HEK293 (cell line): ENCODE results near the gene SPDYC.
A peak's percentile ranks its signal among the peaks of the same experiment; 100 is the strongest.

Source experiments
- CTCF ChIA-PET: fragments of 350-600 bp; formaldehyde crosslinking; extraction: SDS; loops from one replicate; lab custom pipeline; 2021; ENCODE audit warnings: antibody characterized with exemption; lab: Yijun Ruan, JAX
- POLR2A ChIA-PET: fragments of 300-600 bp; formaldehyde crosslinking; extraction: SDS; loops from one replicate; lab custom pipeline; 2020; ENCODE audit warnings: antibody characterized with exemption, inconsistent platforms; lab: Yijun Ruan, JAX
- H3K27ac ChIP-seq: fragments of 200-500 bp; sonication (Bioruptor generic); 2 replicates; pipeline ENCODE4 v1.5.1; 2014; ENCODE audit warnings: low read depth, low read length, control low read depth, inconsistent platforms; ENCODE audit errors: extremely low read depth
- H3K36me3 ChIP-seq, 2 experiments: fragments of 200-500 bp in 1 of 2; sonication (Bioruptor generic) in 1 of 2; 1 replicate in 1 of 2; 2 replicates in 1 of 2; pipeline ENCODE4 v1.5.1; 2014 to 2017; ENCODE audit warnings: inconsistent platforms in 2 of 2, low read length in 2 of 2; ENCODE audit not compliant: control insufficient read depth in 2 of 2, insufficient read depth in 1 of 2
- H3K4me1 ChIP-seq: fragments of 200-500 bp; sonication (Bioruptor generic); 2 replicates; pipeline ENCODE4 v1.5.1; 2014; ENCODE audit warnings: mild to moderate bottlenecking, low read length, inconsistent platforms; ENCODE audit not compliant: control insufficient read depth, insufficient read depth
- H3K4me3 ChIP-seq: 2 replicates; pipeline ENCODE4 v1.5.1; 2011; ENCODE audit warnings: low read depth, mild to moderate bottlenecking, control low read depth, low read length, moderate library complexity
- H3K9me3 ChIP-seq: fragments of 200-500 bp; sonication (Bioruptor generic); 2 replicates; pipeline ENCODE4 v1.5.1; 2014; ENCODE audit warnings: low read depth, low read length, inconsistent platforms; ENCODE audit not compliant: control insufficient read depth, insufficient read depth
- FEZF1 ChIP-seq: fragments of 450-650 bp; formaldehyde crosslinking; IDR thresholded peaks from 2 replicates; pipeline ENCODE4 v1.5.1; 2016; ENCODE audit warnings: missing biosample characterization, missing genetic modification characterization
- GLIS2 ChIP-seq: fragments of 450-650 bp; formaldehyde crosslinking; IDR thresholded peaks from 2 replicates; pipeline ENCODE4 v1.5.1; 2016; ENCODE audit warnings: missing biosample characterization, missing genetic modification characterization
- HOXC10 ChIP-seq: sonication (generic); formaldehyde crosslinking; IDR thresholded peaks from 2 replicates; pipeline ENCODE4 v1.8.1; 2023; ENCODE audit warnings: mild to moderate bottlenecking, missing genetic modification reagents
- KLF1 ChIP-seq: fragments of 450-650 bp; formaldehyde crosslinking; IDR thresholded peaks from 2 replicates; pipeline ENCODE4 v1.5.1; 2016; ENCODE audit warnings: missing biosample characterization, missing genetic modification characterization
- KLF8 ChIP-seq: fragments of 450-650 bp; formaldehyde crosslinking; IDR thresholded peaks from 2 replicates; pipeline ENCODE4 v1.5.1; 2016; ENCODE audit warnings: missing biosample characterization, missing genetic modification characterization
- OSR2 ChIP-seq: fragments of 450-650 bp; formaldehyde crosslinking; IDR thresholded peaks from 2 replicates; pipeline ENCODE4 v1.5.1; 2016; ENCODE audit warnings: missing biosample characterization, missing genetic modification characterization
- REPIN1 ChIP-seq: fragments of 450-650 bp; formaldehyde crosslinking; IDR thresholded peaks from 2 replicates; pipeline ENCODE4 v1.5.1; 2017; ENCODE audit warnings: missing biosample characterization, missing genetic modification characterization, low read depth
- SP3 ChIP-seq: fragments of 450-650 bp; formaldehyde crosslinking; IDR thresholded peaks from 2 replicates; pipeline ENCODE4 v1.5.1; 2016; ENCODE audit warnings: missing biosample characterization, missing genetic modification characterization
- TRIM28 ChIP-seq: IDR thresholded peaks from 2 replicates; pipeline ENCODE4 v1.6.1; 2011; ENCODE audit warnings: low read length, control low read depth, borderline replicate concordance
- YY2 ChIP-seq: fragments of 450-650 bp; formaldehyde crosslinking; IDR thresholded peaks from 2 replicates; pipeline ENCODE4 v1.5.1; 2016; ENCODE audit warnings: missing biosample characterization, missing genetic modification characterization
- ZBTB20 ChIP-seq: fragments of 450-650 bp; formaldehyde crosslinking; IDR thresholded peaks from 2 replicates; pipeline ENCODE4 v1.5.1; 2016; ENCODE audit warnings: missing biosample characterization, missing genetic modification characterization
- ZBTB8A ChIP-seq: fragments of 450-650 bp; formaldehyde crosslinking; IDR thresholded peaks from 2 replicates; pipeline ENCODE4 v1.5.1; 2016; ENCODE audit warnings: missing biosample characterization, missing genetic modification characterization
- ZEB2 ChIP-seq: fragments of 450-650 bp; formaldehyde crosslinking; IDR thresholded peaks from 2 replicates; pipeline ENCODE4 v1.5.1; 2016; ENCODE audit warnings: missing biosample characterization, missing genetic modification characterization
- ZFP37 ChIP-seq: fragments of 450-650 bp; formaldehyde crosslinking; IDR thresholded peaks from 2 replicates; pipeline ENCODE4 v1.5.1; 2016; ENCODE audit warnings: missing biosample characterization, missing genetic modification characterization
- ZNF114 ChIP-seq: fragments of 450-650 bp; formaldehyde crosslinking; IDR thresholded peaks from 2 replicates; pipeline ENCODE4 v1.5.0; 2017; ENCODE audit warnings: missing biosample characterization, missing genetic modification characterization
- ZNF138 ChIP-seq: fragments of 450-650 bp; formaldehyde crosslinking; IDR thresholded peaks from 2 replicates; pipeline ENCODE4 v1.5.1; 2016; ENCODE audit warnings: missing biosample characterization, missing genetic modification characterization, borderline replicate concordance
- ZNF248 ChIP-seq: fragments of 450-650 bp; formaldehyde crosslinking; IDR thresholded peaks from 2 replicates; pipeline ENCODE4 v1.5.1; 2017; ENCODE audit warnings: missing biosample characterization, missing genetic modification characterization
- ZNF324 ChIP-seq: fragments of 450-650 bp; formaldehyde crosslinking; IDR thresholded peaks from 2 replicates; pipeline ENCODE4 v1.5.1; 2016; ENCODE audit warnings: missing biosample characterization, missing genetic modification characterization
- ZNF394 ChIP-seq: fragments of 450-650 bp; formaldehyde crosslinking; IDR thresholded peaks from 2 replicates; pipeline ENCODE4 v1.5.1; 2016; ENCODE audit warnings: missing biosample characterization, missing genetic modification characterization, mild to moderate bottlenecking, moderate library complexity, borderline replicate concordance
- ZNF530 ChIP-seq: fragments of 450-650 bp; formaldehyde crosslinking; IDR thresholded peaks from 2 replicates; pipeline ENCODE4 v1.5.1; 2016; ENCODE audit warnings: low read depth, missing biosample characterization, missing genetic modification characterization
- ZNF560 ChIP-seq: fragments of 450-650 bp; formaldehyde crosslinking; IDR thresholded peaks from 2 replicates; pipeline ENCODE4 v1.5.1; 2017; ENCODE audit warnings: missing biosample characterization, missing genetic modification characterization, borderline replicate concordance
- ZNF629 ChIP-seq: fragments of 450-650 bp; formaldehyde crosslinking; IDR thresholded peaks from 2 replicates; pipeline ENCODE4 v1.5.1; 2017; ENCODE audit warnings: missing biosample characterization, missing genetic modification characterization
- ZNF830 ChIP-seq: fragments of 450-650 bp; IDR thresholded peaks from 2 replicates; pipeline ENCODE4 v1.5.0; 2018; ENCODE audit warnings: missing biosample characterization, missing genetic modification characterization, low read depth, mild to moderate bottlenecking, moderate library complexity
- ZNF843 ChIP-seq: fragments of 450-650 bp; formaldehyde crosslinking; IDR thresholded peaks from 2 replicates; pipeline ENCODE4 v1.5.1; 2016; ENCODE audit warnings: missing biosample characterization, missing genetic modification characterization
- TF ChIP-seq, protein P1 (sequence below): sonication (generic); formaldehyde crosslinking; IDR thresholded peaks from 2 replicates; pipeline ENCODE4 v1.8.1; 2022; ENCODE audit warnings: mild to moderate bottlenecking, moderate library complexity, missing genetic modification reagents
- TF ChIP-seq, protein P2 (sequence below): fragments of 450-650 bp; formaldehyde crosslinking; IDR thresholded peaks from 2 replicates; pipeline ENCODE4 v1.5.1; 2016; ENCODE audit warnings: missing biosample characterization, missing genetic modification characterization, borderline replicate concordance
- TF ChIP-seq, protein P3 (sequence below): fragments of 450-650 bp; formaldehyde crosslinking; IDR thresholded peaks from 2 replicates; pipeline ENCODE4 v1.5.1; 2016; ENCODE audit warnings: missing biosample characterization, missing genetic modification characterization
- TF ChIP-seq, protein P4 (sequence below): fragments of 450-650 bp; formaldehyde crosslinking; IDR thresholded peaks from 2 replicates; pipeline ENCODE4 v1.5.1; 2016; ENCODE audit warnings: missing biosample characterization, missing genetic modification characterization
- TF ChIP-seq, protein P5 (sequence below): fragments of 450-650 bp; formaldehyde crosslinking; IDR thresholded peaks from 2 replicates; pipeline ENCODE4 v1.5.1; 2017; ENCODE audit warnings: missing biosample characterization, missing genetic modification characterization

Gene SPDYC

DNA sequence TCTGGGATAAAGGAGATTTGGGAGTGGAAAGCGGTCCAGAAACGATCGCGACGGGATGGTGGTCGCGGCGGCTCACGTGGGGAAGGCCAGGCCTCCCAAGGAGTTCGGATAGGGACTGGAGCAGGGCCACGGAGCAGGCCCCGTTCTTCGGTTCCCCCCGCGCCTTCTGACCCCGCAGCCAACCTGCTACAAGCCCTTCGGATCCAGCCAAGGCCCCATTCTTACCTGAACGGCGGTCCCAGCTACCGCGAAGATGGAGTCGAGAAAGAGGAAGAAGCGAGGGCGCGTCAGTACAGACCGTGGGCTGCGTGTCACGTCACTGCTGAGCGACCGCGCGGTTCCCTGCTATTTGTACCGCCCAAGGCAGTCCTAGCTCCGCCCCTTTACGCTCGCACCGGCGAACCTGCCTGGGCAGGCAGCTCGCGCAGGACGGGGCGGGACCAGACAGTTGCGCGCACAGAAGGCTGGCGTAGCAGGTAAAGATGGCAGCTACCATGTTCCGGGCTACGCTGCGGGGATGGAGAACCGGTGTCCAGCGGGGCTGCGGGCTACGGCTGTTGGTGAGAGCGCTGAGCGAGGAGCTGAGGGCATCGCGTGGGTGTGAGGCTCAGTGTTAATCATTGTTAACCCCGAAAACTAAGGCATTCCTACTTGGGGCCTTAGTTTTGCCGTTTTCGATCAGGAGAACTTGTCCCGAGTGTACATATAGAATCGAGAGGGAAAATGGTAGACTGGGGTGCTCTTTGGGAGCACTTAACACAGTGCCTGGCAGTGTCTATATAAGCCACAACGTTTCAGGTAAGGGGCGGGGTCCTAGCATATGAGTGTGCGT, 48.0 kb upstream of the SPDYC start, which contains the start of the genes FAU and MRPL49:
Gene FAU (minus strand): TSS at position 270 of the 832 bp plus-strand sequence. CDS start 321 bp downstream, outside the sequence.
Gene MRPL49 (plus strand): TSS at position 457 of the 832 bp plus-strand sequence. CDS start 26 bp downstream, at position 483.
- Histone ChIP-seq H3K27ac (peak within 1 kb of the TSS; percentile 73), H3K4me3 (peak within 1 kb of the TSS; percentile 72), H3K36me3 (peaks cover 3 to 67% of the 10 kb centered on the region in 2 experiments; a peak in 2 of 3 replicates), H3K4me1 (peaks cover 3% of the 10 kb centered on the region; the same call in 1 of the 2 replicates), H3K9me3 (no peaks in the 10 kb centered on the region)
- CTCF ChIA-PET, result interaction anchor here (0.5 to 3.4 kb wide), 9 partner anchors 10 to 234 kb away, joined by 3 to 37 read pairs (median 4); partner anchors contain the start of genes CDC42EP2 and TM7SF2
- POLR2A ChIA-PET, result interaction anchor here (0.6 to 3.2 kb wide), 28 partner anchors 9 to 835 kb away, joined by 3 to 57 read pairs (median 5); partner anchors contain the start of genes ARL2, CAPN1, CDCA5 and NEAT1
- TF ChIP-seq ZBTB8A (tag by site-specific recombination) (no peak), ZNF629 (tag by site-specific recombination) (peak; percentile 78), TRIM28 (no peak), ZFP37 (tag by site-specific recombination) (no peak), ZBTB20 (tag by site-specific recombination) (peak; percentile 47; the same call in 1 of the 2 replicates), ZNF830 (tag by site-specific recombination) (no peak), ZNF394 (tag by site-specific recombination) (peak; percentile 22; the same call in 1 of the 2 replicates), REPIN1 (tag by site-specific recombination) (no peak), OSR2 (tag by site-specific recombination) (no peak), ZNF843 (peak; percentile 53; the same call in 1 of the 2 replicates), ZNF530 (no peak), ZNF138 (tag by site-specific recombination) (no peak), YY2 (tag by site-specific recombination) (peak; percentile 86), ZNF114 (tag by site-specific recombination) (no peak), ZNF560 (tag by site-specific recombination) (no peak), KLF8 (tag by site-specific recombination) (peak; percentile 80), ZNF324 (peak; percentile 36; the same call in 1 of the 2 replicates), GLIS2 (tag by site-specific recombination) (no peak; the same call in 1 of the 2 replicates), SP3 (tag by site-specific recombination) (peak; percentile 91), ZNF248 (no peak), ZEB2 (peak; percentile 92), FEZF1 (tag by site-specific recombination) (no peak), KLF1 (peak; percentile 49; the same call in 1 of the 2 replicates), HOXC10 (CRISPR knock-in tag) (peak; percentile 82; the same call in 1 of the 2 replicates)
- TF ChIP-seq, protein P1, sequence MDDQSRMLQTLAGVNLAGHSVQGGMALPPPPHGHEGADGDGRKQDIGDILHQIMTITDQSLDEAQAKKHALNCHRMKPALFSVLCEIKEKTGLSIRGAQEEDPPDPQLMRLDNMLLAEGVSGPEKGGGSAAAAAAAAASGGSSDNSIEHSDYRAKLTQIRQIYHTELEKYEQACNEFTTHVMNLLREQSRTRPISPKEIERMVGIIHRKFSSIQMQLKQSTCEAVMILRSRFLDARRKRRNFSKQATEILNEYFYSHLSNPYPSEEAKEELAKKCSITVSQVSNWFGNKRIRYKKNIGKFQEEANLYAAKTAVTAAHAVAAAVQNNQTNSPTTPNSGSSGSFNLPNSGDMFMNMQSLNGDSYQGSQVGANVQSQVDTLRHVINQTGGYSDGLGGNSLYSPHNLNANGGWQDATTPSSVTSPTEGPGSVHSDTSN, result peak; percentile 85; the same call in 1 of the 2 replicates
- TF ChIP-seq, protein P2, sequence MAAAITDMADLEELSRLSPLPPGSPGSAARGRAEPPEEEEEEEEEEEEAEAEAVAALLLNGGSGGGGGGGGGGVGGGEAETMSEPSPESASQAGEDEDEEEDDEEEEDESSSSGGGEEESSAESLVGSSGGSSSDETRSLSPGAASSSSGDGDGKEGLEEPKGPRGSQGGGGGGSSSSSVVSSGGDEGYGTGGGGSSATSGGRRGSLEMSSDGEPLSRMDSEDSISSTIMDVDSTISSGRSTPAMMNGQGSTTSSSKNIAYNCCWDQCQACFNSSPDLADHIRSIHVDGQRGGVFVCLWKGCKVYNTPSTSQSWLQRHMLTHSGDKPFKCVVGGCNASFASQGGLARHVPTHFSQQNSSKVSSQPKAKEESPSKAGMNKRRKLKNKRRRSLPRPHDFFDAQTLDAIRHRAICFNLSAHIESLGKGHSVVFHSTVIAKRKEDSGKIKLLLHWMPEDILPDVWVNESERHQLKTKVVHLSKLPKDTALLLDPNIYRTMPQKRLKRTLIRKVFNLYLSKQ (tag by site-specific recombination), result no peak
- TF ChIP-seq, protein P3, sequence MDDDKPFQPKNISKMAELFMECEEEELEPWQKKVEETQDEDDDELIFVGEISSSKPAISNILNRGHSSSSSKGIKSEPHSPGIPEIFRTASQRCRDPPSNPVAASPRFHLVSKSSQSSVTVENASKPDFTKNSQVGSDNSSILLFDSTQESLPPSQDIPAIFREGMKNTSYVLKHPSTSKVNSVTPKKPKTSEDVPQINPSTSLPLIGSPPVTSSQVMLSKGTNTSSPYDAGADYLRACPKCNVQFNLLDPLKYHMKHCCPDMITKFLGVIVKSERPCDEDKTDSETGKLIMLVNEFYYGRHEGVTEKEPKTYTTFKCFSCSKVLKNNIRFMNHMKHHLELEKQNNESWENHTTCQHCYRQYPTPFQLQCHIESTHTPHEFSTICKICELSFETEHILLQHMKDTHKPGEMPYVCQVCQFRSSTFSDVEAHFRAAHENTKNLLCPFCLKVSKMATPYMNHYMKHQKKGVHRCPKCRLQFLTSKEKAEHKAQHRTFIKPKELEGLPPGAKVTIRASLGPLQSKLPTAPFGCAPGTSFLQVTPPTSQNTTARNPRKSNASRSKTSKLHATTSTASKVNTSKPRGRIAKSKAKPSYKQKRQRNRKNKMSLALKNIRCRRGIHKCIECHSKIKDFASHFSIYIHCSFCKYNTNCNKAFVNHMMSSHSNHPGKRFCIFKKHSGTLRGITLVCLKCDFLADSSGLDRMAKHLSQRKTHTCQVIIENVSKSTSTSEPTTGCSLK (tag by site-specific recombination), result no peak
- TF ChIP-seq, protein P4, sequence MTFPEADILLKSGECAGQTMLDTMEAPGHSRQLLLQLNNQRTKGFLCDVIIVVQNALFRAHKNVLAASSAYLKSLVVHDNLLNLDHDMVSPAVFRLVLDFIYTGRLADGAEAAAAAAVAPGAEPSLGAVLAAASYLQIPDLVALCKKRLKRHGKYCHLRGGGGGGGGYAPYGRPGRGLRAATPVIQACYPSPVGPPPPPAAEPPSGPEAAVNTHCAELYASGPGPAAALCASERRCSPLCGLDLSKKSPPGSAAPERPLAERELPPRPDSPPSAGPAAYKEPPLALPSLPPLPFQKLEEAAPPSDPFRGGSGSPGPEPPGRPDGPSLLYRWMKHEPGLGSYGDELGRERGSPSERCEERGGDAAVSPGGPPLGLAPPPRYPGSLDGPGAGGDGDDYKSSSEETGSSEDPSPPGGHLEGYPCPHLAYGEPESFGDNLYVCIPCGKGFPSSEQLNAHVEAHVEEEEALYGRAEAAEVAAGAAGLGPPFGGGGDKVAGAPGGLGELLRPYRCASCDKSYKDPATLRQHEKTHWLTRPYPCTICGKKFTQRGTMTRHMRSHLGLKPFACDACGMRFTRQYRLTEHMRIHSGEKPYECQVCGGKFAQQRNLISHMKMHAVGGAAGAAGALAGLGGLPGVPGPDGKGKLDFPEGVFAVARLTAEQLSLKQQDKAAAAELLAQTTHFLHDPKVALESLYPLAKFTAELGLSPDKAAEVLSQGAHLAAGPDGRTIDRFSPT (tag by site-specific recombination), result peak; percentile 90
- TF ChIP-seq, protein P5, sequence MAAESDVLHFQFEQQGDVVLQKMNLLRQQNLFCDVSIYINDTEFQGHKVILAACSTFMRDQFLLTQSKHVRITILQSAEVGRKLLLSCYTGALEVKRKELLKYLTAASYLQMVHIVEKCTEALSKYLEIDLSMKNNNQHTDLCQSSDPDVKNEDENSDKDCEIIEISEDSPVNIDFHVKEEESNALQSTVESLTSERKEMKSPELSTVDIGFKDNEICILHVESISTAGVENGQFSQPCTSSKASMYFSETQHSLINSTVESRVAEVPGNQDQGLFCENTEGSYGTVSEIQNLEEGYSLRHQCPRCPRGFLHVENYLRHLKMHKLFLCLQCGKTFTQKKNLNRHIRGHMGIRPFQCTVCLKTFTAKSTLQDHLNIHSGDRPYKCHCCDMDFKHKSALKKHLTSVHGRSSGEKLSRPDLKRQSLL (tag by site-specific recombination), result no peak
